ENCODE results near the gene TP53RK. TPM values are rescaled to one million over a fixed set of nuclear protein-coding genes. Genes with fewer than 3 reads are reported as not detected.

TP53RK gene
- total RNA-seq, 1 experiment from 2014 or later, result 12.4 TPM

- no peak for TF ChIP-seq ZNF281 (CRISPR knock-in tag; IDR thresholded peaks at IDR 0.05)
- peak; percentile 39; the same call in 1 of the 2 replicates for TF ChIP-seq GABPB1 (CRISPR knock-in tag; IDR thresholded peaks at IDR 0.05)
- peak; percentile 27; the same call in 1 of the 2 replicates for TF ChIP-seq MAX (CRISPR knock-in tag; IDR thresholded peaks at IDR 0.05)
- TF ChIP-seq ETV6 (CRISPR knock-in tag; IDR thresholded peaks at IDR 0.05), result 0 out of 2 replicates have a peak, but pooled peaks have one; percentile 17
These were observed 19.1 kb upstream of the TP53RK start (continued) for GRCh38 chr20:46708172-46708860.

- DNase-seq (ENCODE audit: low spot score) (no peak), ATAC-seq (no peak)
- Mint-ChIP-seq H3K27ac (no peak overlapping the region), H3K27me3 (ENCODE audit: low read depth) (peaks cover 8% of the 10 kb centered on the region), H3K9me3 (peaks cover 27% of the 10 kb centered on the region), H3K36me3 (peaks cover 14% of the 10 kb centered on the region), H3K4me1 (peaks cover 44% of the 10 kb centered on the region), H3K4me3 (no peak overlapping the region)
- ChIA-PET CTCF (no interaction called here), POLR2A (interaction anchor here (0.7 kb wide), 1 partner anchor 154 kb away, joined by 4 read pairs; no protein-coding TSS in a partner anchor)
- TF ChIP-seq KAT7 (CRISPR knock-in tag; IDR thresholded peaks at IDR 0.05; ENCODE audit: borderline replicate concordance) (no peak), ESRRA (CRISPR knock-in tag; IDR thresholded peaks at IDR 0.05; ENCODE audit: borderline replicate concordance) (no peak), MXD4 (CRISPR knock-in tag; IDR thresholded peaks at IDR 0.05; ENCODE audit: borderline replicate concordance) (no peak)
These were observed 17.0 kb upstream of the TP53RK start for GRCh38 chr20:46706242-46706641.

GRCh38 chr20:46705378-46705729 is 16.1 kb upstream of the TP53RK start:
- TF ChIP-seq NR2C2 (CRISPR knock-in tag; IDR thresholded peaks at IDR 0.05) (no peak), ETV6 (CRISPR knock-in tag; IDR thresholded peaks at IDR 0.05) (no peak), CBFB (CRISPR knock-in tag; IDR thresholded peaks at IDR 0.05; ENCODE audit: low read depth) (no peak), ZNF121 (CRISPR knock-in tag; IDR thresholded peaks at IDR 0.05) (no peak), PREB (CRISPR knock-in tag; IDR thresholded peaks at IDR 0.05; ENCODE audit: borderline replicate concordance) (no peak), NR3C1 (CRISPR knock-in tag; conservative IDR thresholded peaks at IDR 0.05; ENCODE audit: low read depth) (no peak), STAT6 (CRISPR knock-in tag; conservative IDR thresholded peaks at IDR 0.05; ENCODE audit: low read depth) (no peak)
- ChIA-PET CTCF (interaction anchor here (1.0 kb wide), 1 partner anchor 132 kb away, joined by 3 read pairs; no protein-coding TSS in a partner anchor), POLR2A (no interaction called here)
- peaks cover 5% of the 10 kb centered on the region for H3K27me3 Mint-ChIP-seq (ENCODE audit: low read depth)
- DNase-seq (ENCODE audit: low spot score), result no peak
- 0 out of 2 replicates have a peak overlapping the region, but pooled peaks have one; percentile 7 for H3K27ac Mint-ChIP-seq
- H3K4me1 Mint-ChIP-seq, result peaks cover 43% of the 10 kb centered on the region
- no peak overlapping the region for H3K4me3 Mint-ChIP-seq
- H3K36me3 Mint-ChIP-seq, result peaks cover 12% of the 10 kb centered on the region; the same call in 1 of the 2 replicates
- no peak for ATAC-seq
- peaks cover 27% of the 10 kb centered on the region for H3K9me3 Mint-ChIP-seq
